GM23248 (cell line): Measurements from ENCODE around the gene KLRC3.

Experiments
- EZH2 ChIP-seq: fragments of 200-600 bp; sonication (generic); IDR thresholded peaks from 2 replicates; pipeline ENCODE4 v1.6.1; 2018; ENCODE audit warnings: antibody characterized with exemption, mild to moderate bottlenecking; ENCODE audit not compliant: insufficient read depth, poor library complexity, severe bottlenecking
- EZH2phosphoT487 ChIP-seq: fragments of 200-600 bp; sonication (generic); IDR thresholded peaks from 2 replicates; pipeline ENCODE4 v1.6.1; 2018; ENCODE audit warnings: antibody characterized with exemption, moderate library complexity, mild to moderate bottlenecking, low read depth; ENCODE audit not compliant: insufficient read depth

- TF ChIP-seq EZH2 = no peak
- no peak for TF ChIP-seq EZH2phosphoT487
Observed at GRCh38 chr12:10389904-10390303, 30.5 kb downstream of the KLRC3 start, which contains the start of gene KLRK1.
